Tibial nerve (tissue), 3 donors: ENCODE results near the gene KHDC1L.

Source experiments
- CTCF ChIP-seq, 5 experiments: fragments of 200-600 bp in 3 of 5; fragments of 450-650 bp in 2 of 5; sonication (generic) in 3 of 5; IDR thresholded peaks; one replicate each; pipeline ENCODE4 v1.5.1; 2016 to 2019; ENCODE audit warnings: antibody characterized with exemption in 5 of 5, mild to moderate bottlenecking in 3 of 5, moderate library complexity in 2 of 5
- POLR2A ChIP-seq, 2 donors: fragments of 450-650 bp; IDR thresholded peaks; one replicate each; pipeline ENCODE4 v1.6.1; 2017; ENCODE audit warnings: antibody characterized with exemption in 2 of 2, mild to moderate bottlenecking in 2 of 2, moderate library complexity in 2 of 2

GRCh38 chr6:73204252-73204651 lies 21.0 kb downstream of the KHDC1L start:
- TF ChIP-seq POLR2A (IDR thresholded peaks at IDR 0.05), result no peak
- TF ChIP-seq CTCF (IDR thresholded peaks at IDR 0.05), result no peak
